CD4-positive, alpha-beta T cell (primary cell): ENCODE results near the gene MPDZ. TPM values are rescaled to one million over a fixed set of nuclear protein-coding genes. Genes with fewer than 3 reads are reported as not detected.

Experiments used
- ATAC-seq: fragments of 200-7000 bp; cut with Tn5 transposase; one replicate; pipeline ENCODE4 v1.10.0; 2022; ENCODE audit warnings: mild to moderate bottlenecking; ENCODE audit not compliant: poor library complexity
- CTCF ChIA-PET: fragments of 350-600 bp; sonication (Branson Sonifier 250); formaldehyde crosslinking; loops from one replicate; lab custom pipeline; 2021; ENCODE audit warnings: antibody characterized with exemption, inconsistent platforms; lab: Charles Lee
- POLR2A ChIA-PET: fragments of 350-600 bp; sonication (Branson Sonifier 250); formaldehyde crosslinking; loops from one replicate; lab custom pipeline; 2021; ENCODE audit warnings: antibody characterized with exemption, inconsistent platforms; lab: Charles Lee
- DNase-seq, 14 experiments: peaks; one replicate each; pipeline ENCODE4 v3.0.0-alpha.2; 2013 to 2020; ENCODE audit warnings: mixed read lengths in 2 of 14
- H3K27ac ChIP-seq, 2 donors: one replicate each; pipeline versions ENCODE4 v1.5.1 to v1.7.0; 2013; ENCODE audit warnings: low read length in 2 of 2, low read depth in 1 of 2, mild to moderate bottlenecking in 1 of 2
- H3K27me3 ChIP-seq, 2 experiments: 1 replicate in 1 of 2; 2 replicates in 1 of 2; pipeline versions ENCODE4 v1.6.1 to v1.7.0; 2013; ENCODE audit warnings: low read length in 2 of 2, control low read depth in 1 of 2, mild to moderate bottlenecking in 1 of 2, moderate library complexity in 1 of 2; ENCODE audit not compliant: insufficient read depth in 2 of 2, control insufficient read depth in 1 of 2
- H3K36me3 ChIP-seq: one replicate; pipeline ENCODE4 v1.6.1; 2013; ENCODE audit warnings: low read length, control low read depth; ENCODE audit not compliant: insufficient read depth
- H3K4me1 ChIP-seq: one replicate; pipeline ENCODE4 v1.6.1; 2013; ENCODE audit warnings: low read length, control low read depth; ENCODE audit not compliant: insufficient read depth
- H3K4me3 ChIP-seq: one replicate; pipeline ENCODE4 v1.5.1; 2013; ENCODE audit warnings: mild to moderate bottlenecking, low read length, moderate library complexity
- H3K9me3 ChIP-seq, 2 experiments: 1 replicate in 1 of 2; 2 replicates in 1 of 2; pipeline versions ENCODE4 v1.6.1 to v1.7.0; 2013; ENCODE audit warnings: low read length in 2 of 2, mild to moderate bottlenecking in 2 of 2, control low read depth in 1 of 2, moderate library complexity in 1 of 2; ENCODE audit not compliant: control insufficient read depth in 1 of 2, insufficient read depth in 1 of 2
- H3K27ac Mint-ChIP-seq: one replicate; pipeline ENCODE4 v1.8.0; 2020; ENCODE audit warnings: mixed read lengths
- H3K27me3 Mint-ChIP-seq: one replicate; pipeline ENCODE4 v1.8.0; 2021; ENCODE audit warnings: mixed read lengths
- H3K36me3 Mint-ChIP-seq: one replicate; pipeline ENCODE4 v1.8.0; 2021; ENCODE audit warnings: low read depth, mixed read lengths
- H3K4me1 Mint-ChIP-seq: one replicate; pipeline ENCODE4 v1.8.0; 2021; ENCODE audit warnings: low read depth, mixed read lengths
- H3K4me3 Mint-ChIP-seq: one replicate; pipeline ENCODE4 v1.8.0; 2020; ENCODE audit warnings: mild to moderate bottlenecking, mixed read lengths
- H3K9me3 Mint-ChIP-seq: one replicate; pipeline ENCODE4 v1.8.0; 2020; ENCODE audit warnings: mixed read lengths
- CTCF ChIP-seq: fragments of 200-600 bp; IDR thresholded peaks from one replicate; pipeline ENCODE4 v1.8.0; 2022; ENCODE audit warnings: antibody characterized with exemption, mild to moderate bottlenecking
- intact Hi-C, 2 experiments: fragments of 100-400 bp; cut with DNase I in 1 of 2; cut with micrococcal nuclease in 1 of 2; formaldehyde crosslinking; loops; one replicate each; pipeline versions ENCODE4 v1.15.1 to v1.9.0; 2023 to 2025; cut with DNase I, micrococcal nuclease
- total RNA-seq, 174 experiments: library from RNA in 2 of 174; stranded (reverse) in 2 of 174; gene quantifications; one replicate each; pipeline ENCODE4 v1.2.3 and lab custom pipeline; 2021 to 2026

The MPDZ gene
- total RNA-seq, 2 experiments from 2014 or later, result not detected

GRCh38 chr9:13190040-13190439 lies 89.5 kb downstream of the MPDZ start:
- TF ChIP-seq CTCF, result no peak
- intact Hi-C loops, result no loop called here
- Mint-ChIP-seq H3K27me3 (no peaks in the 10 kb centered on the region), H3K27ac (no peak overlapping the region), H3K4me1 (no peaks in the 10 kb centered on the region), H3K4me3 (no peak overlapping the region), H3K36me3 (no peaks in the 10 kb centered on the region), H3K9me3 (peaks cover 8% of the 10 kb centered on the region)
- Histone ChIP-seq H3K9me3 (peaks cover 0 to 2% of the 10 kb centered on the region in 2 experiments), H3K27ac (no peak overlapping the region), H3K4me1 (no peaks in the 10 kb centered on the region), H3K4me3 (no peak overlapping the region), H3K36me3 (no peaks in the 10 kb centered on the region), H3K27me3 (no peaks in the 10 kb centered on the region)
- ATAC-seq, result no peak
- POLR2A ChIA-PET, result no interaction called here
- CTCF ChIA-PET, result no interaction called here
- DNase-seq, result no peak

GRCh38 chr9:13189362-13189761 lies 90.1 kb downstream of the MPDZ start:
- Mint-ChIP-seq H3K4me3 (no peak overlapping the region), H3K36me3 (no peaks in the 10 kb centered on the region), H3K4me1 (no peaks in the 10 kb centered on the region), H3K27ac (no peak overlapping the region), H3K27me3 (no peaks in the 10 kb centered on the region), H3K9me3 (peaks cover 8% of the 10 kb centered on the region)
- H3K27ac ChIP-seq, result no peak overlapping the region
- intact Hi-C loops, result no loop called here
- no peaks in the 10 kb centered on the region for H3K4me1 ChIP-seq
- DNase-seq (no peak), ATAC-seq (no peak)
- no peak for TF ChIP-seq CTCF
- ChIA-PET POLR2A (no interaction called here), CTCF (no interaction called here)
- H3K4me3 ChIP-seq, result no peak overlapping the region
- no peaks in the 10 kb centered on the region for H3K36me3 ChIP-seq
- H3K9me3 ChIP-seq, result no peaks in the 10 kb centered on the region
- H3K27me3 ChIP-seq, result no peaks in the 10 kb centered on the region

- intact Hi-C loops, result no loop called here
- H3K4me3 ChIP-seq, result no peak overlapping the region
- Mint-ChIP-seq H3K4me1 (no peaks in the 10 kb centered on the region), H3K9me3 (peaks cover 6% of the 10 kb centered on the region), H3K27ac (no peak overlapping the region), H3K27me3 (no peaks in the 10 kb centered on the region), H3K4me3 (no peak overlapping the region), H3K36me3 (no peaks in the 10 kb centered on the region)
- H3K36me3 ChIP-seq, result no peaks in the 10 kb centered on the region
- no peaks in the 10 kb centered on the region for H3K27me3 ChIP-seq
- ATAC-seq, result no peak
- H3K27ac ChIP-seq, result no peak overlapping the region
- POLR2A ChIA-PET, result no interaction called here
- TF ChIP-seq CTCF, result no peak
- no peak for DNase-seq
- no peaks in the 10 kb centered on the region for H3K9me3 ChIP-seq
- CTCF ChIA-PET, result no interaction called here
- no peaks in the 10 kb centered on the region for H3K4me1 ChIP-seq
Observed at GRCh38 chr9:13186774-13187173, 92.7 kb downstream of the MPDZ start.
